ENCODE measurements around the gene TEX35.
A peak's percentile ranks its signal among the peaks of the same experiment; 100 is the strongest.

Gene TEX35

GRCh38 chr1:178498896-178499675, 13.8 kb upstream of the TEX35 start:
- ChIA-PET CTCF (interaction anchor here (0.6 to 4.1 kb wide), 7 partner anchors 8 to 1036 kb away, joined by 3 to 63 read pairs (median 8); no protein-coding TSS in a partner anchor), POLR2A (no interaction called here)
- H3K9me3 ChIP-seq (ENCODE audit: control insufficient read depth, insufficient read depth, low read depth, low read length): no peaks in the 10 kb centered on the region
- TF ChIP-seq ZNF280D (tag by site-specific recombination; IDR thresholded peaks at IDR 0.05) (no peak), YY1 (tag by site-specific recombination; IDR thresholded peaks at IDR 0.05) (no peak), ZNF221 (tag by site-specific recombination; IDR thresholded peaks at IDR 0.05; ENCODE audit: borderline replicate concordance) (no peak), ZNF600 (tag by site-specific recombination; IDR thresholded peaks at IDR 0.05) (no peak), ZNF548 (tag by site-specific recombination; IDR thresholded peaks at IDR 0.05) (no peak), PRDM4 (tag by site-specific recombination; IDR thresholded peaks at IDR 0.05) (no peak), ZNF510 (tag by site-specific recombination; IDR thresholded peaks at IDR 0.05; ENCODE audit: insufficient replicate concordance) (no peak), INSM2 (tag by site-specific recombination; IDR thresholded peaks at IDR 0.05) (no peak), ZSCAN30 (tag by site-specific recombination; IDR thresholded peaks at IDR 0.05) (no peak), ZFP3 (tag by site-specific recombination; IDR thresholded peaks at IDR 0.05; ENCODE audit: low read depth) (no peak), ZNF521 (tag by site-specific recombination; IDR thresholded peaks at IDR 0.05) (no peak), ZBTB8A (tag by site-specific recombination; IDR thresholded peaks at IDR 0.05) (no peak), ZNF24 (tag by site-specific recombination; IDR thresholded peaks at IDR 0.05) (no peak), KLF1 (tag by site-specific recombination; IDR thresholded peaks at IDR 0.05) (no peak)
- H3K27ac ChIP-seq (ENCODE audit: extremely low read depth, low read depth, low read length): no peak overlapping the region
- H3K36me3 ChIP-seq (ENCODE audit: control insufficient read depth in 2 of 2, insufficient read depth in 1 of 2, low read length in 2 of 2): no peaks in the 10 kb centered on the region
- H3K4me3 ChIP-seq (ENCODE audit: low read depth, low read length): no peak overlapping the region
- no peaks in the 10 kb centered on the region for H3K4me1 ChIP-seq (ENCODE audit: control insufficient read depth, insufficient read depth, low read length)

GRCh38 chr1:178500091-178500770, 12.7 kb upstream of the TEX35 start:
- no peaks in the 10 kb centered on the region for H3K4me1 ChIP-seq (ENCODE audit: control insufficient read depth, insufficient read depth, low read length)
- H3K27ac ChIP-seq (ENCODE audit: extremely low read depth, low read depth, low read length): no peak overlapping the region
- no peak overlapping the region for H3K4me3 ChIP-seq (ENCODE audit: low read depth, low read length)
- H3K9me3 ChIP-seq (ENCODE audit: control insufficient read depth, insufficient read depth, low read depth, low read length): no peaks in the 10 kb centered on the region
- TF ChIP-seq ZNF623 (tag by site-specific recombination; IDR thresholded peaks at IDR 0.05) (no peak), ZNF366 (tag by site-specific recombination; conservative IDR thresholded peaks at IDR 0.05) (no peak), CTCF (tag by site-specific recombination; IDR thresholded peaks at IDR 0.05) (0 out of 2 replicates have a peak, but pooled peaks have one; percentile 9)
- no peaks in the 10 kb centered on the region for H3K36me3 ChIP-seq (ENCODE audit: control insufficient read depth in 2 of 2, insufficient read depth in 1 of 2, low read length in 2 of 2)
- ChIA-PET CTCF (interaction anchor here (0.6 to 4.1 kb wide), 25 partner anchors 8 to 1709 kb away, joined by 3 to 63 read pairs (median 7); partner anchors contain the start of gene TEX35), POLR2A (no interaction called here)

Measured in HEK293 (cell line).